22Rv1 (cell line): ENCODE data around the gene LRRC39.
"Not testable (repeated sequence)": the region's sequence is repeated elsewhere in the genome, so short reads cannot be mapped to it uniquely, and the experiment has no call there.

ENCODE experiments used
- H3K27ac ChIP-seq: fragments of 450-650 bp; 2 replicates; pipeline ENCODE4 v1.5.1; 2017
- CTCF ChIP-seq: fragments of 450-650 bp; IDR thresholded peaks from 2 replicates; pipeline ENCODE4 v1.5.1; 2017; ENCODE audit warnings: mild to moderate bottlenecking
- ZFX ChIP-seq: fragments of 450-650 bp; IDR thresholded peaks from 2 replicates; pipeline ENCODE4 v1.6.1; 2017; ENCODE audit warnings: antibody characterized with exemption, borderline replicate concordance

The LRRC39 gene

GRCh38 chr1:100178091-100178490 lies at the start of gene LRRC39:
Gene LRRC39, minus strand, starts transcription at chr1:100178256. Its CDS starts 9,740 bp downstream, at chr1:100168516.
- no peak within 1 kb of the TSS for H3K27ac ChIP-seq
- TF ChIP-seq ZFX (no peak), CTCF (no peak)

GRCh38 chr1:100222428-100222827 lies 44.4 kb upstream of the LRRC39 start:
- no peak for TF ChIP-seq ZFX
- no peak for TF ChIP-seq CTCF
- H3K27ac ChIP-seq = no peak overlapping the region

GRCh38 chr1:100219883-100220282 lies 41.8 kb upstream of the LRRC39 start:
- TF ChIP-seq ZFX = no peak
- no peak for TF ChIP-seq CTCF
- no peak overlapping the region for H3K27ac ChIP-seq

GRCh38 chr1:100219457-100219856 lies 41.4 kb upstream of the LRRC39 start:
- H3K27ac ChIP-seq = no peak overlapping the region

GRCh38 chr1:100217834-100218233 lies 39.8 kb upstream of the LRRC39 start:
- H3K27ac ChIP-seq = no peak overlapping the region
- TF ChIP-seq CTCF (no peak), ZFX (no peak)

More at GRCh38 chr1:100219457-100219856, 41.4 kb upstream of the LRRC39 start:
- no peak for TF ChIP-seq ZFX

- H3K27ac ChIP-seq = no peak overlapping the region
Observed at GRCh38 chr1:100215101-100215500, 37.0 kb upstream of the LRRC39 start.

GRCh38 chr1:100213141-100213540 lies 35.1 kb upstream of the LRRC39 start:
- no peak overlapping the region for H3K27ac ChIP-seq
- TF ChIP-seq ZFX = no peak
- no peak for TF ChIP-seq CTCF

More at GRCh38 chr1:100215101-100215500, 37.0 kb upstream of the LRRC39 start:
- no peak for TF ChIP-seq CTCF
- no peak for TF ChIP-seq ZFX

- TF ChIP-seq ZFX (no peak), CTCF (no peak)
Observed at GRCh38 chr1:100206301-100206700, 28.2 kb upstream of the LRRC39 start.

GRCh38 chr1:100205593-100205992 lies 27.5 kb upstream of the LRRC39 start:
- not testable (repeated sequence) for H3K27ac ChIP-seq

More at GRCh38 chr1:100206301-100206700, 28.2 kb upstream of the LRRC39 start:
- no peak overlapping the region for H3K27ac ChIP-seq

- not testable (repeated sequence) for H3K27ac ChIP-seq
Observed at GRCh38 chr1:100205103-100205502, 27.0 kb upstream of the LRRC39 start.

- H3K27ac ChIP-seq = not testable (repeated sequence)
Observed at GRCh38 chr1:100202703-100203102, 24.6 kb upstream of the LRRC39 start.

- not testable (repeated sequence) for H3K27ac ChIP-seq
Observed at GRCh38 chr1:100200060-100200459, 22.0 kb upstream of the LRRC39 start.
